Left forelimb (tissue), 1 donor: ENCODE measurements around the gene MED17.

Experiments
- DNase-seq: peaks from one replicate; pipeline ENCODE4 v3.0.0-alpha.2; 2018; ENCODE audit warnings: low spot score

MED17 gene

GRCh38 chr11:93849751-93850593, 65.9 kb downstream of the MED17 start:
- DNase-seq, result peak; percentile 70

- no peak for DNase-seq
These were observed 66.5 kb downstream of the MED17 start, which contains the start of gene VSTM5 for GRCh38 chr11:93850594-93851018. VSTM5 (minus strand) TSS chr11:93850618; CDS start chr11:93850502, 116 bp downstream.

- DNase-seq, result no peak
These were observed 68.2 kb downstream of the MED17 start for GRCh38 chr11:93852242-93852641.

GRCh38 chr11:93857413-93858120, 73.5 kb downstream of the MED17 start:
- DNase-seq, result no peak

- DNase-seq, result no peak
These were observed 74.2 kb downstream of the MED17 start for GRCh38 chr11:93858121-93858775.

GRCh38 chr11:93861808-93862207, 77.7 kb downstream of the MED17 start:
- no peak for DNase-seq
